Testis (tissue), 2 donors: Measurements from ENCODE around the gene FHDC1.

Experiments used
- CTCF ChIP-seq, 3 experiments: fragments of 450-650 bp in 2 of 3; fragments of 200-600 bp in 1 of 3; sonication (generic) in 1 of 3; IDR thresholded peaks; one replicate each; pipeline ENCODE4 v1.5.1; 2016 to 2019; ENCODE audit warnings: antibody characterized with exemption in 3 of 3, mild to moderate bottlenecking in 2 of 3, moderate library complexity in 1 of 3
- POLR2A ChIP-seq: fragments of 450-650 bp; IDR thresholded peaks from one replicate; pipeline ENCODE4 v1.6.1; 2017; ENCODE audit warnings: antibody characterized with exemption, mild to moderate bottlenecking, moderate library complexity

- TF ChIP-seq CTCF (IDR thresholded peaks at IDR 0.05) (no peak), POLR2A (no peak)
Measured at GRCh38 chr4:152965611-152966010, 29.5 kb downstream of the FHDC1 start.
